Astrocyte of the spinal cord (primary cell): ENCODE results near the gene PITPNB.

Experiments
- DNase-seq: peaks from one replicate; pipeline ENCODE4 v3.0.0; 2011; ENCODE audit warnings: low read depth, low spot score
- H3K4me3 ChIP-seq: 2 replicates; pipeline ENCODE4 v1.5.1; 2011; ENCODE audit warnings: low read depth, mild to moderate bottlenecking, low read length, moderate library complexity
- in situ Hi-C: cut with HindIII; loops from 2 replicates; pipeline ENCODE4 v1.10.0; 2017; ENCODE audit warnings: low sequenced_read_pairs
- TF ChIP-seq, protein P1 (sequence below): IDR thresholded peaks from 2 replicates; pipeline ENCODE4 v1.5.1; 2012; ENCODE audit warnings: low read depth, mild to moderate bottlenecking, low read length, inconsistent platforms

Gene PITPNB

DNA sequence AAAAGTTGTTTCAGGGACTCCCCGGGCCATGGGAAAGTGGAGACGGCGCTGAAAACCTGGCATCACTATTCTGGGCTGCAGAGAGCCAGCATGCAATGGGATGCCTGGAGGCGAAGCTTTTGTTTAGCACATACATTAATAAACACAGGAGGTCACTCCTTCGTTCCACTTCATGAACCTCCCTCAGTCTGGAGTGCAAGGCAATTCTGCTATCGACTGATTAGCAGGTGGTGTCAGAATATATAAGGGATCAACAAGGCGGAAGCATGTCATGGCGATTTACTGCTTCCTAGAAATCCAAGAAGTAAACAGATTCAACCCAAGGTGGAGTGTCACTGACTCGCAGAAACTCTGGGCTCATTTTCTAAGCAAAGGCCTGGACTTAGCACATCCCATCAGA, 72.1 kb downstream of the PITPNB start:
- no peak for DNase-seq
- in situ Hi-C loops, result no loop called here
- no peak overlapping the region for H3K4me3 ChIP-seq
- TF ChIP-seq, protein P1, sequence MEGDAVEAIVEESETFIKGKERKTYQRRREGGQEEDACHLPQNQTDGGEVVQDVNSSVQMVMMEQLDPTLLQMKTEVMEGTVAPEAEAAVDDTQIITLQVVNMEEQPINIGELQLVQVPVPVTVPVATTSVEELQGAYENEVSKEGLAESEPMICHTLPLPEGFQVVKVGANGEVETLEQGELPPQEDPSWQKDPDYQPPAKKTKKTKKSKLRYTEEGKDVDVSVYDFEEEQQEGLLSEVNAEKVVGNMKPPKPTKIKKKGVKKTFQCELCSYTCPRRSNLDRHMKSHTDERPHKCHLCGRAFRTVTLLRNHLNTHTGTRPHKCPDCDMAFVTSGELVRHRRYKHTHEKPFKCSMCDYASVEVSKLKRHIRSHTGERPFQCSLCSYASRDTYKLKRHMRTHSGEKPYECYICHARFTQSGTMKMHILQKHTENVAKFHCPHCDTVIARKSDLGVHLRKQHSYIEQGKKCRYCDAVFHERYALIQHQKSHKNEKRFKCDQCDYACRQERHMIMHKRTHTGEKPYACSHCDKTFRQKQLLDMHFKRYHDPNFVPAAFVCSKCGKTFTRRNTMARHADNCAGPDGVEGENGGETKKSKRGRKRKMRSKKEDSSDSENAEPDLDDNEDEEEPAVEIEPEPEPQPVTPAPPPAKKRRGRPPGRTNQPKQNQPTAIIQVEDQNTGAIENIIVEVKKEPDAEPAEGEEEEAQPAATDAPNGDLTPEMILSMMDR, result no peak

DNA sequence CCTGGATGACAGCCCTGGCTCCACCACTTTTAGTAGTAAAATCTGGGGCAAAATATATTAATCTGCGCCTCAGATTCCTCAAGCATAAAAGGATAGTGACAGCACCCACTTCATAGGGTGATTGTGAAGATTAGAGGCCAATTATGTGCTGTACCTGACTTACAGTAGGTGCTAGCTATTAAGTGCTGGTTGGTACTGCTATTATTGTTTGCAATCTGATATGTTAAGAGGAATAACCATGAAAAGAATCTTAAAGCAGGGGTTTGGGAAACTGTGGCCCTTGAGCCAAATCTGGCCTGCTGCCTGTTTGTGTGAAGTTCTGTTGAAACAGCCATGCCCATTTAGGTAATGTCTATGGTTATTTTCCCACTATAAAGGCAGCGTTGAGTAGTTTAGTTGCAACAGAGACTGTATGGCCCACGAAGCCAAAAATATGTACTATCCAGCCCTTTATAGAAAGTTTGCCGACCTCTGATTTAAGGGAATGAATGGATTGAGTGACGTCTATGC, 72.8 kb downstream of the PITPNB start:
- in situ Hi-C loops, result no loop called here
- H3K4me3 ChIP-seq, result no peak overlapping the region
- DNase-seq, result no peak
- TF ChIP-seq, protein P1, result no peak

DNA sequence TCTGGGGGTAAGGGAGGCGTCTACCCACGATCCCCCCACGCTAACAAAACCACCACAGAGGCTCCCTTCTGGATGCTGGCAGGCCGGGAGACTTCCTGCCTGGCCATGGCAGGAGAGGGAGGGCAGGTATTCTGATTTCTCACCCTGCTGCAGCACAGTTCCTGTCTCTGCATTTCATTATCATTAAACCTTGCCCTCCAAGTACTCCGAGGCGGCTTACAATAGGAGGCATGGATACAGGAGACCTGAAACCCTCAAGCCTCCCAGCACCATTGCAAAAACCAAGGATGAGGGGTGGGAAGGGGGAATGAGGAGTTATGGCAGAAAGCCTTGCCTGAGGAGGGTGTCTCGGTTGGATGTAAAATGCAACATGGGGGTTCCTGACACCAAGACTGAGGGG, 73.4 kb downstream of the PITPNB start:
- no peak for DNase-seq
- in situ Hi-C loops, result no loop called here
- H3K4me3 ChIP-seq, result no peak overlapping the region
- TF ChIP-seq, protein P1, result no peak

DNA sequence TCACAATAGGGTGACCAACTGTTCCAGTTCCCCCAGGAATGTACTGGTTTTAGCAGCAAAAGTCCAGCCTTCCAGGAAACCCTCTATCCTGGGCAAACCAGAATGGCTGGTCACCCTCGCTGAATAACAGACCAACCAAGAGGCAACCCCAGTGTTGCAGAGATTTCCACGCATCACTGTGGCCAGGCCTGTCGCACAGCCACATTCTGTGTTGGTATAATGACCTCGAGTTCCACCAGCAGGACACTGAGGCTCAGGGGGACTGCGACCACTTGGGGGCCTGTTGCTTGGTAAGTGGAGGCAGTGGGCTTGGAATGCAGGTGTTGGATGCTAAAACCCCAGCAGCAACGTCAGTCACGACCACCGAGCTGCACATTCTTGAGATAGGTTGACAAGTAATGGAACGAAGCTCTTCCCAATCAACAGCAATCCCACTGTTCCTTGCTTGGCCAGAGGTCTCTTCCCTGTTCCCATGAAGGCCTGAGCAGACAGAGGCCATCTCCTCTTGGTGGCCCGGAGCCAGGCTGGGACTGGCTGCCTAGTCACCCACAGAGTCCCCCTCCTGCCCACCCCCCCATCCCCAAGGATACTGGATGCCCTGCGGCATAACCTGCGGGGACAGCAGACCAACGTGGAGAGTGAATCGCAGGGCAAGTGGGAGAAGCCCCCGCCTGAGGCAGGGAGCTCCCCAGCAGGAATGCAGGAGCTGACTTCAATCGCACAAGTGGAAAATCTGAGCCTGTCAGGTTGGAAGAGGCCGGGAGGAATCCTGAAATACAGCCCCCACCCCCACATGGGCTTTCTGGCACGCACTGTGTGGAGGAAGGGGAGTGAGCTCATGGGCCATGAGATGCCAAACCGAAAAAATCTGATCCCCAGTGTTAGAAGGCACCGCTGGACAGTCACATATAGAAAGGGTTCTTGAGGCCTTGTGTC, 74.1 kb downstream of the PITPNB start:
- H3K4me3 ChIP-seq, result no peak overlapping the region
- TF ChIP-seq, protein P1, result no peak
- in situ Hi-C loops, result no loop called here
- DNase-seq, result no peak

DNA sequence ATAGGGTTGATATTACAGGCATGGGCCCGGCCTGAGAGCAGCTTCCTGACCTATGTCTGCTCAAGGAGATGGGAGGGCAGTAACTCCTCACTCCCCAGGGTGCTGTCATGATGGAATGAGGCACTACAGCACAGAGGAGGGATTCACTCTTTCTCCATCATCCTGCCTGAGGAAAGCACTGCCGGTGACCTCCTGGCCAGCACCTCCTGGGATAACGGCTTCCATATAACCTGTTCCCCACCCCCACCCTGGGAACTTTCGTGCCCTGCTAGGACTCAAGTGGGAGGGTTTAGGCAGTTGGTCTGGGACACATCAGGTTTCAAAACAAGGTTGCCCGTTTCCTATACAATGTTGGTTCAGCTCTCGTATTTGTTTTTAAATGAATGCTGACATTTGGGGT, 74.8 kb downstream of the PITPNB start:
- DNase-seq, result no peak
- TF ChIP-seq, protein P1, result no peak
- in situ Hi-C loops, result no loop called here
- no peak overlapping the region for H3K4me3 ChIP-seq

DNA sequence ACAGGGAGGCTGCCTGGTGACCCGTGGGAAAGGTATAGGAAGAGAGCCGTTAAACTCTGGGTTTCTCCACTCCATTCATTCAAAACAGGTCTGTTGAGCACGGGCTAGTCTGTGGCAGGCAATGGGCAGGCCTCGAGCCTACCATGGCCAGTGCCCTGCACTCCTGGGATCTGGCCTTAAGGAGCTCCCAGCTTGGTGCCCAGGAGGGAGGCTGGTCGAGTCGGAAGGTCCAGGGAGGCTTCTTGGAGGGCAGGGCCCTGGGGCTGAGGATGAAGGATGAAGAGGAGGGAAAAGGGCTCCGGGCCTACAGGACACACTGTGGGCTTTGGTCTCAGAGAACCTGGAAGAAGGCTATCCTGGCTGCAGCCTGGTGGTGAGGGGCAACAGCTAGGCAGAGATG, 75.6 kb downstream of the PITPNB start:
- H3K4me3 ChIP-seq, result no peak overlapping the region
- TF ChIP-seq, protein P1, result no peak
- no peak for DNase-seq
- in situ Hi-C loops, result no loop called here
